MG63 (cell line): ENCODE results near the gene CLSTN1. TPM values are rescaled to one million over a fixed set of nuclear protein-coding genes. Genes with fewer than 3 reads are reported as not detected.

Source experiments
- DNase-seq: peaks from one replicate; pipeline ENCODE4 v3.0.0-alpha.2; 2020
- H3K27me3 ChIP-seq: fragments of 250-450 bp; sonication (Bioruptor Pico); 2 replicates; pipeline ENCODE4 v1.5.1; 2020; ENCODE audit warnings: mild to moderate bottlenecking, moderate library complexity
- H3K36me3 ChIP-seq: fragments of 250-450 bp; sonication (Bioruptor Pico); 2 replicates; pipeline ENCODE4 v1.5.1; 2020; ENCODE audit warnings: mild to moderate bottlenecking, moderate library complexity
- H3K4me3 ChIP-seq: fragments of 250-450 bp; sonication (Bioruptor Pico); 2 replicates; pipeline ENCODE4 v1.5.1; 2020; ENCODE audit warnings: mild to moderate bottlenecking, moderate library complexity
- H3K9me3 ChIP-seq: fragments of 250-450 bp; sonication (Bioruptor Pico); 2 replicates; pipeline ENCODE4 v1.5.1; 2020; ENCODE audit warnings: mild to moderate bottlenecking, moderate library complexity
- total RNA-seq: library from RNA; depleted of rRNA; stranded (reverse); fragments of >200 nt; shearing (Covaris generic); gene quantifications from 2 replicates; pipeline ENCODE4 v1.2.3, GENCODE V29; 2014; ENCODE audit warnings: low replicate concordance

The CLSTN1 gene
- total RNA-seq, 1 experiment from 2014 or later, result 43.6 TPM

DNA sequence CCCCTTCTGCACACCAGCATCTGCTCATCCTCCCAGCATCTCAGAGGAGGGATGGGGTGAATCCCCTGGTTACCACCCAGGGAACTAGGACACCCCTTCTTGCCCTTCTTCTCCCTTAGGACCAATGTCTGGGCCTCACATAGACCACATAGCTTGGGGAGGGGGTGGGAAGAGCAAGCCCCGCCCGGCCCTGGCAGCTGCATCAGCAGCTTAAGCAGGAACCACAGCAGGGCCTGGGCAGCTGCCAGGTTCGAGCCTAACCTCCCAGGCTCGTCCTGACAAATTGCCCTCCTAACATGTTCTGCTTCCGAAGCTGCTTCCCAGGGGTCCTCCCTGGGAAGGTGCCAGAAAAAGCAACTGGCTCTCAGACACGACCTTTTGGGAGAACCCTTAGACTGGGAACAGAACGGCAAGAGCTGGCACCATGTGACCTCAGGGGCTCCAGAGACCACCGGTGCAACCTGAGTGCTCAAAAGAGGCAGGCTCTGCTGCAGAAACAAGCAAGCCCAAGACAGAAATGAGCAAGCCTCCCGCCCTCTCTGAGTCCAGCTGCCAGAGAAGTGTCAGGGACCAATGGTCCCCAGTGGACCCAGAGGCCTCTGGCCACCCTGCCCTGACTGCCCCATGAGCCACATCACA is 18.4 kb upstream of the CLSTN1 start:
- no peaks in the 10 kb centered on the region for H3K9me3 ChIP-seq
- H3K27me3 ChIP-seq, result no peaks in the 10 kb centered on the region
- H3K36me3 ChIP-seq, result no peaks in the 10 kb centered on the region
- DNase-seq, result peak; percentile 74
- H3K4me3 ChIP-seq, result no peak overlapping the region

- no peak for DNase-seq
- Histone ChIP-seq H3K4me3 (no peak overlapping the region), H3K9me3 (no peaks in the 10 kb centered on the region), H3K36me3 (no peaks in the 10 kb centered on the region), H3K27me3 (no peaks in the 10 kb centered on the region)
Observed at GRCh38 chr1:9841460-9841859, 17.7 kb upstream of the CLSTN1 start.

DNA sequence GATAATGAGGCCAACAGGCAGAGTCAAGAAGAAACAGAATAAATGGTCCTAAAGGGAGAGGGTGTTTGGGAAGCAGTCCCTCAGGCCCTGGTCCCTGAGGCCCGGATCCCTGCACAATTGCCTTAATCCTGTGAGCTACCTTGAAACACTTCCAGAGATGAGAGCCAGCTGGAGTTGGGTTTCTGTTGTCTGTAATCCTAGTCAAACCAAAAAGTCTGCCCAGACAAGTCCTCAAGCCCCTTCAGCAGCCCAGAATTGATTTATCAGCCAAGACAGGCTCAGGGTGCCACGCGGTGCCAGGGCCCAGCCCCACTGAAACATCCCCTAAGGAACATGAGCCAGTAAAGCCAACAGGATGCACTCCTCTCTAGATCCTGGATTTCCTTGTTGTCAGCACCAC is 16.4 kb upstream of the CLSTN1 start:
- Histone ChIP-seq H3K9me3 (no peaks in the 10 kb centered on the region), H3K27me3 (no peaks in the 10 kb centered on the region), H3K4me3 (no peak overlapping the region), H3K36me3 (no peaks in the 10 kb centered on the region)
- DNase-seq, result peak; percentile 86

GRCh38 chr1:9838946-9839345 is 15.2 kb upstream of the CLSTN1 start:
- Histone ChIP-seq H3K4me3 (no peak overlapping the region), H3K9me3 (no peaks in the 10 kb centered on the region), H3K36me3 (no peaks in the 10 kb centered on the region), H3K27me3 (no peaks in the 10 kb centered on the region)
- no peak for DNase-seq

DNA sequence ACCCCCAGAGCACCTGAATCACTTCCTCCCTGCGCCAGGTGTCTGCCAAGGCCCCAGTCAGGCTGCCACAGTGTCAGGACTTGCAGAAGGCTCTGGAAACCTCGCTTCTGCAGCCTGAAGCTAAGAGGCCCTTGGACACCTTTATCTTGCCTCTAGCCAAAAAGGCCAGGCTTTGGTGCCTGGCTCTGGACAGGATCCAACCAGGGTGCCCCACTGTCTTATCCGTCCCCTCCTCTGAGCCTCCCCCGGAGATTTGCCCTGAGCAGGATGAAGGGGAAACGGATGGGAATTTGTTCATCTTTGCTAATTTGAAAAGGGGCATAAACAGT is 12.8 kb upstream of the CLSTN1 start:
- DNase-seq, result no peak
- no peaks in the 10 kb centered on the region for H3K36me3 ChIP-seq
- no peak overlapping the region for H3K4me3 ChIP-seq
- H3K27me3 ChIP-seq, result no peaks in the 10 kb centered on the region
- H3K9me3 ChIP-seq, result no peaks in the 10 kb centered on the region

DNA sequence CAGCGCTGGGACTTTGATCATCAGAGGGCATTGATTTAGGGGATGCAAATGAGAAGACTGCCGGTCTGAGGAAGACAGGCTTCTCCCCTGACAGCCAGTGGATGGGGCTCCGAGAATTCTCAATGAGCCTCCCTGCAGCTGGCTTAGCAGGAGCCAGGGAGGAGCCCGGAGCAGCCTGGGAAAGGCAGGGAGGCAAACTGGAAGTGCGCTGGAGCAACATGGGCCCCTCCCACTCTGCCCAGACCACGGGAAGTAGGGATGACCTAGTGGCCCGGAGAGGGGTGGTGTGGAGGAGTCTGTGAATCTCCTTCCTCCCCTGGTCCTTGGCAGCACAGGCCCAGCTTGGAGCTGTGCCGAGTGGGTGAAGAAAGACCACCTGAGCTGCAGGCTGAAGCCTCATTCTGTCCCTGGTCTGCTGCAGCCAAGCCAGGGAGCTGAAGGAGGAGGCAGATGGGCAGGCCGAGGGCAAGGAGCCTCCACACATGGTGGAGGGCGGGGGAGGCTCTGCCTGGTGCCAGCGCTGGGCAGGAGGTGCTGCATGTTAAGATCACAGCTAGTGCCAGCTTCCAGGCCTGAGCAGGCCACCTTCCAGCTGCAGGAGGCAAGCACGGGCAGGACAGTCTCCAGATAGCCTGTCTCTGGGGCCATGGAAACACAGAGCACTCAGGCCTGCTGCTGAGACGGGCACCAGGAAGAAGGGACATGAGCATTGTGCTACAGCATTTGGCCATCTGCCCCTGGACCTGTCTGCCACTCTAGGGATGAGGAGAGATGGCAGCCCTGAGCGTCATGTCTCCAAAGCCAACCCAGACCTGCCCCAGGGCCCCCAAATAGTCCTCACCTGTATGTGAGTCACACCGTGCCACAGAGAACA is 12.2 kb upstream of the CLSTN1 start:
- DNase-seq, result peak; percentile 69
- Histone ChIP-seq H3K9me3 (no peaks in the 10 kb centered on the region), H3K36me3 (no peaks in the 10 kb centered on the region), H3K27me3 (no peaks in the 10 kb centered on the region), H3K4me3 (no peak overlapping the region)

DNA sequence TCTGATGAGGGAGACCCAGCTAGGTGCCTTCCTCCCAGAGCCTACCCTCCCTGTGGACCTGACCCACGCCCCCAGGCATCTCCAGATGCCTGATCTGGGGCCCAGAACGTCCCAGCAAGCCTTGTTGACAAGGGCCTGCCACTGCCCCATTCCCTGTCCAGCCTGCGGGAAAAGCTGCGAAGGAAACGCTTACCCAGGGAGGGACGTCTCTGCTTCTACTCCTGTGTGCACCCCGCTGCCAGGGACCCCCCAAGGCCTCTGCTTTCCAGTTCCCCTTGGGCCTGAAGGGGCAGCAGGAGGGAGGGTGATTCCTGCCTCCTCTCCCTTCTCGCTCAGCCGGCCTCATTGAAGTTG is 11.6 kb upstream of the CLSTN1 start:
- Histone ChIP-seq H3K4me3 (no peak overlapping the region), H3K27me3 (no peaks in the 10 kb centered on the region), H3K36me3 (no peaks in the 10 kb centered on the region), H3K9me3 (no peaks in the 10 kb centered on the region)
- no peak for DNase-seq

- no peaks in the 10 kb centered on the region for H3K9me3 ChIP-seq
- no peak for DNase-seq
- no peak overlapping the region for H3K4me3 ChIP-seq
- no peaks in the 10 kb centered on the region for H3K27me3 ChIP-seq
- H3K36me3 ChIP-seq, result no peaks in the 10 kb centered on the region
Observed at GRCh38 chr1:9833632-9834031, 9.9 kb upstream of the CLSTN1 start.

GRCh38 chr1:9827558-9828185 is 3.9 kb upstream of the CLSTN1 start:
- Histone ChIP-seq H3K27me3 (no peaks in the 10 kb centered on the region), H3K9me3 (no peaks in the 10 kb centered on the region), H3K4me3 (no peak overlapping the region), H3K36me3 (no peaks in the 10 kb centered on the region)
- DNase-seq, result no peak

- DNase-seq, result no peak
- H3K4me3 ChIP-seq, result no peak overlapping the region
- no peaks in the 10 kb centered on the region for H3K36me3 ChIP-seq
- no peaks in the 10 kb centered on the region for H3K9me3 ChIP-seq
- H3K27me3 ChIP-seq, result no peaks in the 10 kb centered on the region
Observed at GRCh38 chr1:9826616-9827015, 2.9 kb upstream of the CLSTN1 start.

DNA sequence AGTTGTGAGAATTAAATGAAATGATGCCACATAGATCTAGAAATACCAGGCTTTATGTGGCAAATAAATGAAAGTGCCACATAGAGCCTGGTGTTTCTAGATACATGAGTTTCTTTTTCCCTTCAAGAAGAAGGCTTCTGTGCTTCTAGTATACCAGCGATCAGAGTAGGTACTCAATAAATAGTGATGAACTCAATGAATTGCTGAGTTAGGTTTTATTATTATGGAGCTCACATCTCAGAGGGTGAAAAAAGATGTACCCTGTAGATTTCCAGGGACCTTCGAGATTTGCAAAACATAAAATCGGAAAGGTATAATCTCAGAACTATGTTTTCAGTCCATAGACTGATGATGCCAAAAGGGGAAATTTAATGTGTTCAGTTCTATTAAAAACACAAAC is 2.3 kb upstream of the CLSTN1 start:
- H3K4me3 ChIP-seq, result no peak overlapping the region

GRCh38 chr1:9825093-9826074 is 1.6 kb upstream of the CLSTN1 start:
- Histone ChIP-seq H3K36me3 (no peaks in the 10 kb centered on the region), H3K9me3 (no peaks in the 10 kb centered on the region), H3K4me3 (no peak overlapping the region), H3K27me3 (no peaks in the 10 kb centered on the region)
- peak; percentile 81 for DNase-seq

More for the DNA sequence above, 2.3 kb upstream of the CLSTN1 start:
- H3K36me3 ChIP-seq, result no peaks in the 10 kb centered on the region
- H3K9me3 ChIP-seq, result no peaks in the 10 kb centered on the region
- H3K27me3 ChIP-seq, result no peaks in the 10 kb centered on the region
- DNase-seq, result no peak

DNA sequence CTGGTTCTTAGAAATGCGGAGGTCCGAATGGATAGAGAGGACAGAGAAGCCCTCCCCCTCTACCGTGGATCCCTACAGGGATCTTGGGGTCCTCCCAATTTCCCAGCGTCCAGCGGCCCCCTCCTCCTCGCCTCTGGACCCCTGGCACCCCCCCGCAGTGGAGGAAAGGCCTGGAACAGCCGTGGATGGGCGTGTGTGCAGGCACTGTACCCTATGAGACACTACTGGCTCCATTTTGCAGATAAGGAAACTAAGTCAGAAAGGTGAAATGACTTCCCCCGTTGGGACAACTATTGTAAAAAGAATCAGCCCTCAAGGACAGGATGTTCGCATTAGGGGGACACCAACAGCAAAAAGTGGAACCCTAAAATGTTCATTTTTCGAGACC is 931 bp upstream of the CLSTN1 start:
- no peak for DNase-seq
- H3K9me3 ChIP-seq, result no peaks in the 10 kb centered on the region
- H3K27me3 ChIP-seq, result no peaks in the 10 kb centered on the region
- H3K36me3 ChIP-seq, result no peaks in the 10 kb centered on the region
- H3K4me3 ChIP-seq, result no peak overlapping the region

DNA sequence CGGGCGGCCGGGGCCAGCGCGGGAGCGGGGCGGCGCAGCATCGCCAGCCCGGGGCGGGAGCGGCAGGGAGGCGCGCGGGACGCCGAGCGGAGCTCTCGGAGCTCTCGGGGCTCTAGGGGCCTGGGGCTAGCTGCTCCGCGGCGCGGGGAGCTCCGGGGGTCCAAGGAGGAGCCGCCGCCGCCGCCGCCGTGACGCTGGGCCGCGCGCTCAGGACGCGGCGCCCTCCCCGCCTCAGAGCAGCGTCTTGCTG is 147 bp downstream of the CLSTN1 start:
- peak overlapping the region; percentile 63 for H3K4me3 ChIP-seq
- no peak for DNase-seq
- no peaks in the 10 kb centered on the region for H3K27me3 ChIP-seq
- H3K36me3 ChIP-seq, result no peaks in the 10 kb centered on the region
- no peaks in the 10 kb centered on the region for H3K9me3 ChIP-seq

DNA sequence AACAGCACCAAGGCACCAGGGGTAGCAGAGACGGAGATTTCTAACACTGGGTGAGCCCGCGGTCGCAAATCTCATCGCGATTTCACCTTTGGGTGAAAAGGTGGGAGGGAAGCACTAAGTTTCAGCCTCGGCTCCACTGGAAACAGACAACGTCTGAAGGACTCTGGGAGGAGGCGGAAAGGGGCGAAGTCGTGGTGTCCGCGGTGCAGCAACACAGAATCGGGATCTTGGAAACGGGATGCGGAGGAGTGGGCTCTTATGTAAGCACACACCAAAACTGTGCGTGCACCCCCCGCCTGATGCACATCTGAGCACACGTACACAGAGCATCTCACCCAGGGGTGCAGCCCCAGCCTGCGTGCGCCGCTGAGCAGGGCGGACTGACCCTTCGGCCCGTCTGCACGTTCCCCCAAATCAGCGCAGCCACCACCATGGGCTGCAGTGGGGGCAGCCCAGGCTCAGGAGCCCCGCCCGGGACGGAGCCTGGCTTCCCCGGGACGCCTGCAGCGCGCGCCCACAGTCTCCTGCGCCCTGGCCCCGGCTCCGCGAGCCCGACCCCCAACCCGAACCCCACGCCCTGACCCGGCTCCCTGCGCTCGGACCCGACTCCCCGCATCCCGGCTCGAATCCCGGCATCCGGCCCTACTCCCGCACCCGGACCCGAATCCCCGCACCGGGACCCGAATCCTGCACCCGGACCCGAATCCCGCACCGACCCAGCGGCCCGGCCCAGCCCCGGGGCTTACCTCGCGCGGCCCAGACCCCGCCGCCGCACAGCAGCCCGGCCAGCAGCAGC is 670 bp downstream of the CLSTN1 start:
- DNase-seq, result no peak
- H3K36me3 ChIP-seq, result no peaks in the 10 kb centered on the region

GRCh38 chr1:9822490-9822889 is 1.3 kb downstream of the CLSTN1 start:
- DNase-seq, result no peak
- peak overlapping the region; percentile 63 for H3K4me3 ChIP-seq
- H3K36me3 ChIP-seq, result no peaks in the 10 kb centered on the region

More for the DNA sequence above, 670 bp downstream of the CLSTN1 start:
- Histone ChIP-seq H3K27me3 (no peaks in the 10 kb centered on the region), H3K9me3 (no peaks in the 10 kb centered on the region), H3K4me3 (peak overlapping the region; percentile 63)

More at GRCh38 chr1:9822490-9822889, 1.3 kb downstream of the CLSTN1 start:
- no peaks in the 10 kb centered on the region for H3K9me3 ChIP-seq
- no peaks in the 10 kb centered on the region for H3K27me3 ChIP-seq
